Lower leg skin (tissue), 4 donors: ENCODE data around the gene TMCO4. TPM values are rescaled to one million over a fixed set of nuclear protein-coding genes. Genes with fewer than 3 reads are reported as not detected.

Experiments
- DNase-seq, 2 donors: peaks; one replicate each; pipeline ENCODE4 v3.0.0-alpha.2; 2019; ENCODE audit warnings: low spot score in 2 of 2
- H3K4me3 ChIP-seq: fragments of 200-600 bp; sonication (generic); 2 replicates; pipeline ENCODE4 v1.5.1; 2017; ENCODE audit warnings: mild to moderate bottlenecking, low read depth; ENCODE audit not compliant: poor library complexity, severe bottlenecking
- POLR2A ChIP-seq, 2 donors: fragments of 450-650 bp; IDR thresholded peaks; one replicate each; pipeline ENCODE4 v1.6.1; 2016 to 2017; ENCODE audit warnings: antibody characterized with exemption in 2 of 2, mild to moderate bottlenecking in 1 of 2, moderate library complexity in 1 of 2
- WGBS, 2 donors: methylation state at CpG; one replicate each; pipeline ENCODE4 v1.1.5; 2018; 5-methylcytosine and 5-hydroxymethylcytosine counted together
- intact Hi-C: fragments of 100-400 bp; cut with DNase I; formaldehyde crosslinking; loops from one replicate; pipeline ENCODE4 v1.15.0; 2023; ENCODE audit warnings: low total_unique reads
- total RNA-seq, 4 donors: library from RNA; depleted of rRNA; stranded (reverse); fragments of >200 nt; gene quantifications; one replicate each; pipeline ENCODE4 v1.1.0, GENCODE V29; 2016
- TF ChIP-seq, protein P1 (sequence below), 3 donors: fragments of 450-650 bp; IDR thresholded peaks; one replicate each; pipeline ENCODE4 v1.5.1; 2016; ENCODE audit warnings: antibody characterized with exemption in 3 of 3, mild to moderate bottlenecking in 3 of 3, moderate library complexity in 2 of 3

Gene TMCO4
- total RNA-seq, 4 donors from 2014 or later = 10.6 to 26.7 (median 18.7) TPM

DNA sequence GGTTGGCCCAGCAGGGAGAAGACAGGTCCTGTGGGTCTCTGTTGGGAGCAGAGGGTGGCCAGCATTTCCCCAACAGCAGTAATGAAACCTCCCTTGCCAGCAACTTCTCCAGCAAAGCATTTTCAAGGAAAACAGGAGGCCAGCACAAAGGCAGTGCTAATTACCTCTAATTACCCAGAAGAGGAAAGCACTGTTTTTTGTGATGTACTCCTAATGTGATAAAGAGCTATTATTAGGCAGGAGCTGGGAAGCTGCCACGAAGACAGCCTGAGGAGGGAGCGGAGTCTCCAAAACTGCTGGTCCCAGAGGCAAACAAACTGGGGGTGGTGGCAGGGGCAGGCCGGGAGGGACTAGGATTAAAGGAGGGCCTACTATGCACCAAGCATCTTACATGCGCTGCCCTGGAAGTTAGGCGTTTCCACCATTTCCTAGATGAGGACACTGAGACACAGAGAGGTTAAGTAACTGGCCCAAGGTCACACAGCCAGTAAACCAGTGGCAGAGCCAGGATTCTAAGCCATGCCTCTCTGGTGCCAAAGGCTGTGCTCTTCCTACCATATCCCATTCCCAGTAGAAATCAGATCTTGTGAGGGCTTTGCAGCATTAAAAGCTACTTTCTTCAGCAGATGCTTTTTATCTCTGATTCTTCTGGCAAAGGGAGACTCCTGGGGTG is 110.5 kb downstream of the TMCO4 start:
- 81 to 87% methylated on average over 5 of the region's 5 CpGs for WGBS, 2 donors
- intact Hi-C loops = no loop called here
- TF ChIP-seq, protein P1, sequence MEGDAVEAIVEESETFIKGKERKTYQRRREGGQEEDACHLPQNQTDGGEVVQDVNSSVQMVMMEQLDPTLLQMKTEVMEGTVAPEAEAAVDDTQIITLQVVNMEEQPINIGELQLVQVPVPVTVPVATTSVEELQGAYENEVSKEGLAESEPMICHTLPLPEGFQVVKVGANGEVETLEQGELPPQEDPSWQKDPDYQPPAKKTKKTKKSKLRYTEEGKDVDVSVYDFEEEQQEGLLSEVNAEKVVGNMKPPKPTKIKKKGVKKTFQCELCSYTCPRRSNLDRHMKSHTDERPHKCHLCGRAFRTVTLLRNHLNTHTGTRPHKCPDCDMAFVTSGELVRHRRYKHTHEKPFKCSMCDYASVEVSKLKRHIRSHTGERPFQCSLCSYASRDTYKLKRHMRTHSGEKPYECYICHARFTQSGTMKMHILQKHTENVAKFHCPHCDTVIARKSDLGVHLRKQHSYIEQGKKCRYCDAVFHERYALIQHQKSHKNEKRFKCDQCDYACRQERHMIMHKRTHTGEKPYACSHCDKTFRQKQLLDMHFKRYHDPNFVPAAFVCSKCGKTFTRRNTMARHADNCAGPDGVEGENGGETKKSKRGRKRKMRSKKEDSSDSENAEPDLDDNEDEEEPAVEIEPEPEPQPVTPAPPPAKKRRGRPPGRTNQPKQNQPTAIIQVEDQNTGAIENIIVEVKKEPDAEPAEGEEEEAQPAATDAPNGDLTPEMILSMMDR (IDR thresholded peaks at IDR 0.05) = no peak
- no peak for TF ChIP-seq POLR2A (IDR thresholded peaks at IDR 0.05)

DNA sequence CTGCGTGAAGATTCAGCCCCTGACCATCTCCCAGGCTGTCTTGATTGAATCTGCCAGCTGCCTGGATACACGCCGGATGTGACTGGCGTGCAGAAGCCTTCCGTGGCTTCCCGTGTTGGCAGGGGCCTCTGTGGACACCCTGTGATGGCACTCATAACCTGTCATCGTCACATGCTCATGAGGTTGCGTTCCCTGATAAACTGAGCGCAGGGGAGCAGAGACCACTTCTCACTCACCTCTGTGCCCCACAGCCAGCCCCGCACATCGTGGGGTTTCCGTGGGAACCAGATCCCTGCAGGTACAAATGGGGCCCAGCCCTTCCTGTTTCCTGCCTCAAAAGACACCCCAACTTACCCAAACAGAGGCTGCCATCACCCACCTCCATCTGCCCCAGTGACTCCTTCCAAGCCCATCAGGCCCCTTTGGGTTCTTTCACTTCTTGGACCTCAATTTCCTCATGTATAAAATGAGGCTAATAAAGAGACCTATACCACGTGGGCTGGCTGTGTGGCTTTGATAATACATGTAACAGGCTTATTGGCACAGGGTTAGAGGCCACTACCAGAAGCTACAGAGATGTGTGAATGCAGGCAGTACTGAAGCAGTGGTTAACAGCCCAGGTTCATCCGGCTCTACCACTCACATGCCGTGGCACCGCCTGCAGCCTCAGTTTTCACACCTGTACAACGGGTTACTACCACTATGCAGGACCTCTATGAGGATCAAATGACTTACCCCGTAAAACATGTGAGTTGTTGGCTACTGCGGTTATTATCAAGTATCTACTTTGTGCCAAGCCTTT is 111.5 kb downstream of the TMCO4 start:
- no peak overlapping the region for H3K4me3 ChIP-seq
- 84 to 87% methylated on average over 19 of the region's 19 CpGs for WGBS, 2 donors
- no peak for DNase-seq
- intact Hi-C loops = no loop called here
- TF ChIP-seq, protein P1 (IDR thresholded peaks at IDR 0.05) = no peak
- TF ChIP-seq POLR2A (IDR thresholded peaks at IDR 0.05) = no peak

More for the DNA sequence above, 110.5 kb downstream of the TMCO4 start:
- H3K4me3 ChIP-seq = no peak overlapping the region
- no peak for DNase-seq

DNA sequence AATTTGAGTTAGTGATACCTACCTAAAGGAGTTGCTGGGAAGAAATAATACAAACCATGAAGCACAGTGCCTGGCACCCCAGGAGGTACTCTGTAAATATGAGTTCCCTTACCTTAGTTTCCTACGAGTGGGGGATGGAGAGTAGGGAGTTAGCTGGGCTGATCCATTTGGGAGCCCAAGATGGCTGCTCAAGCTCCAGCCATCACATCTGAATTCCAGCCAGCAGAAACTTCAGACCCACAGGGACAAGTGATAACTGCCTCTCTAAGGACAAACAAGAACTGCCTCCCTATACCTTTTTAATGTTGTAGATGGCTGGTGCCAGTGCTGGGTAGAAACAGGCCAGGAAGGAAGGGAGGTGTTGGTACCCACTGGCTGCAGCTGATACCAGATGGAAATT is 112.3 kb downstream of the TMCO4 start:
- WGBS, 2 donors = 79 to 94% methylated on average over 1 of the region's 1 CpG
- no peak for DNase-seq
- intact Hi-C loops = no loop called here
- TF ChIP-seq, protein P1 (IDR thresholded peaks at IDR 0.05) = no peak
- TF ChIP-seq POLR2A (IDR thresholded peaks at IDR 0.05) = no peak
- no peak overlapping the region for H3K4me3 ChIP-seq

DNA sequence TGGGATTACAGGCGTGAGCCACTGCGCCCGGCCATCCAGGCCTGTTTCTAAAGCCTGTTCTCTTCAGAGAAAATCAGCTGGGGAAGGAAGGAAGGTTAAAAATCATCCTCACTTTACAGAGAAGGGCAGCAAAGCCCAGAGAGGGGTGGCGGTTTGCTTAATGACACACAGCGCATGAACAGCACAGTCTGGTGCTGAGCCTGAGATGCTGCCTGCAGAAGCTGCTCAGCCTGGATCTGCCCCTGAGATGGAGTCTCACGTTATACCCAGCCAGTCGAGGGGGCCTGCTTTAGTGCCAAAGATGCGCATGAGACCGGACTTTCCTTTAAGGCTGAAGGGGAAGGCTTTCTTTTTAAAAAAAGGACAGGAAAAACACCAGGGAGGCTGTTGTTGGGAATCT is 113.7 kb downstream of the TMCO4 start:
- TF ChIP-seq, protein P1 (IDR thresholded peaks at IDR 0.05) = no peak
- TF ChIP-seq POLR2A (IDR thresholded peaks at IDR 0.05) = no peak
- intact Hi-C loops = no loop called here
- no peak for DNase-seq
- no peak overlapping the region for H3K4me3 ChIP-seq
- 79 to 83% methylated on average over 9 of the region's 9 CpGs for WGBS, 2 donors

DNA sequence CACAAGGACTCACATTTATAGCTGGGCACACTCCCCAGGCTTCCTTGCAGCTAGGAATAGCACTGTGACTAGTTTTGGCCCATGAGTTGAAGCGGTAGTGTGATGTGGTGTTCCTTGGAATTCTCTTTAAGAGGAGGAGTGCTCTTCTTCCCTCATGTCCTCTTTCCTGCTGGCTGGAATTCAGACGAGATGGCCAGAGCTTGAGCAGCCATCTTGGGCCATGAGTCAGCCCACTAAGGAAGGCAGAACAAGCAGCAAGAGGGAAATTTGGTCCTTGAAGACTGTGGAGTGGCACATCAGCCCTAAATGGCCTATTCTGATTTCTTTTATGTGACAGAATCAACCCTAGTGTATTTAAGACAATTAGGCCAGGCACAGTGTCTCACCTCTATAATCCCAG is 115.0 kb downstream of the TMCO4 start:
- TF ChIP-seq, protein P1 (IDR thresholded peaks at IDR 0.05) = no peak
- TF ChIP-seq POLR2A (IDR thresholded peaks at IDR 0.05) = no peak
- no peak for DNase-seq
- 89 to 91% methylated on average over 2 of the region's 2 CpGs for WGBS, 2 donors
- H3K4me3 ChIP-seq = no peak overlapping the region
- intact Hi-C loops = no loop called here
